Activated CD4-positive, alpha-beta memory T cell treated with anti-CD3 and anti-CD28 coated beads for 36 hours (primary cell): ENCODE measurements around the gene FFAR4. TPM values are rescaled to one million over a fixed set of nuclear protein-coding genes. Genes with fewer than 3 reads are reported as not detected.

Experiments
- total RNA-seq, 2 experiments: library from RNA; stranded (reverse); gene quantifications; one replicate each; pipeline ENCODE4 v1.2.3, GENCODE V29; 2021

FFAR4 gene
- total RNA-seq, 2 experiments from 2014 or later, result not detected

Other genes starting within 250 kb of the FFAR4 start
- 10 to 100 TPM; 49.3 to 49.7 TPM for gene MYOF, start 84.3 kb upstream of the FFAR4 start, total RNA-seq
- gene CEP55, start 70.1 kb upstream of the FFAR4 start, total RNA-seq, result 10 to 100 TPM; 88.0 to 91.3 TPM
- not detected for gene RBP4, start 34.6 kb downstream of the FFAR4 start, total RNA-seq
- not detected for gene PDE6C, start 45.9 kb downstream of the FFAR4 start, total RNA-seq
- 10 to 100 TPM; 18.6 to 19.0 TPM for gene FRA10AC1, start 135.9 kb downstream of the FFAR4 start, total RNA-seq
- not detected for gene LGI1, start 191.3 kb downstream of the FFAR4 start, total RNA-seq